Right cardiac atrium (tissue), 5 donors: ENCODE measurements around the gene PRKG1. TPM values are rescaled to one million over a fixed set of nuclear protein-coding genes. Genes with fewer than 3 reads are reported as not detected.
"Not testable (repeated sequence)": the region's sequence is repeated elsewhere in the genome, so short reads cannot be mapped to it uniquely, and the experiment has no call there.

Source experiments
- ATAC-seq, 2 donors: fragments of 200-7000 bp; cut with Tn5 transposase; one replicate each; pipeline versions ENCODE4 v1.8.0 to v1.9.1; 2020; ENCODE audit warnings: moderate library complexity in 2 of 2, mild to moderate bottlenecking in 1 of 2
- DNase-seq, 3 donors: peaks; one replicate each; pipeline ENCODE4 v3.0.0-alpha.2; 2020
- H3K27ac ChIP-seq: one replicate; pipeline ENCODE4 v1.5.1; 2013; ENCODE audit warnings: mild to moderate bottlenecking, low read length, control low read depth, moderate library complexity
- H3K27me3 ChIP-seq: one replicate; pipeline ENCODE4 v1.6.1; 2013; ENCODE audit not compliant: control insufficient read depth, insufficient read depth
- H3K4me1 ChIP-seq: one replicate; pipeline ENCODE4 v1.6.1; 2013; ENCODE audit warnings: low read length; ENCODE audit not compliant: control insufficient read depth, insufficient read depth
- H3K4me3 ChIP-seq: one replicate; pipeline ENCODE4 v1.5.1; 2013; ENCODE audit warnings: low read length, control low read depth
- H3K9me3 ChIP-seq: one replicate; pipeline ENCODE4 v1.6.1; 2013; ENCODE audit warnings: low read length; ENCODE audit not compliant: control insufficient read depth
- WGBS: extraction: QIAGEN DNeasy Blood & Tissue Kit; methylation state at CpG from one replicate; pipeline ENCODE4 v1.1.7; 2013; 5-methylcytosine and 5-hydroxymethylcytosine counted together
- intact Hi-C, 4 donors: fragments of 100-400 bp; cut with DNase I; formaldehyde crosslinking; loops; one replicate each; pipeline versions ENCODE4 v1.11.0 to v1.14.0; 2022 to 2023
- polyA plus RNA-seq: library from polyadenylated mRNA; stranded (reverse); fragments of 200-250 nt; gene quantifications from one replicate; pipeline ENCODE4 v1.2.3, GENCODE V29; 2013
- total RNA-seq, 4 donors: library from RNA; stranded (reverse); fragmentation: NEBNext Ultra II Directional; extraction: Animal tissue kit (Norgen Biotek cat#: 25700); gene quantifications; one replicate each; pipeline ENCODE4 v1.2.1, GENCODE V29; 2021
- donor health status: healthy with polysubstance abuse.
- donor health status: DM: no; HTN: yes; CAD: no.
- donor health status: DM: no; HTN: no; CAD: no.
- donor health status: DM: no; HTN: yes; CAD: no; lungs with severe emphysema.
- donor health status: DM: yes; HTN: yes; CAD: no.

Gene PRKG1
- total and polyA plus RNA-seq, 5 donors: 16.6 to 49.9 (median 47.4) TPM

GRCh38 chr10:51204701-51205100, 130.4 kb downstream of the PRKG1 start:
- DNase-seq (no peak), ATAC-seq (no peak)
- Histone ChIP-seq H3K4me3 (no peak overlapping the region), H3K27me3 (no peaks in the 10 kb centered on the region), H3K4me1 (no peaks in the 10 kb centered on the region), H3K27ac (no peak overlapping the region), H3K9me3 (no peaks in the 10 kb centered on the region)
- intact Hi-C loops: no loop called here

GRCh38 chr10:51206500-51206899, 132.2 kb downstream of the PRKG1 start:
- WGBS: 48% methylated on average over 1 of the region's 1 CpG
- DNase-seq (no peak), ATAC-seq (no peak)
- Histone ChIP-seq H3K4me1 (no peaks in the 10 kb centered on the region), H3K9me3 (no peaks in the 10 kb centered on the region), H3K27ac (no peak overlapping the region), H3K27me3 (no peaks in the 10 kb centered on the region), H3K4me3 (no peak overlapping the region)
- intact Hi-C loops: no loop called here

- H3K4me3 ChIP-seq, DNase-seq, ATAC-seq, H3K9me3 ChIP-seq, H3K27me3 ChIP-seq, H3K27ac ChIP-seq, H3K4me1 ChIP-seq: not testable (repeated sequence)
- intact Hi-C loops: loop anchor here in 1 of 4 donors (10.0 kb wide), 1 partner anchor 128 kb away; no protein-coding TSS in a partner anchor
- 96% methylated on average over 3 of the region's 5 CpGs for WGBS
These were observed 138.7 kb downstream of the PRKG1 start for GRCh38 chr10:51212937-51213336.

- Histone ChIP-seq H3K27ac (no peak overlapping the region), H3K4me3 (no peak overlapping the region), H3K27me3 (no peaks in the 10 kb centered on the region), H3K4me1 (no peaks in the 10 kb centered on the region), H3K9me3 (no peaks in the 10 kb centered on the region)
- WGBS: 51% methylated on average over 11 of the region's 11 CpGs
- DNase-seq (peak in 1 of 3 donors; percentile 45), ATAC-seq (peak in 1 of 2 donors; percentile 34)
- intact Hi-C loops: loop anchor here in 1 of 4 donors (10.0 kb wide), 1 partner anchor 130 kb away; no protein-coding TSS in a partner anchor
These were observed 140.2 kb downstream of the PRKG1 start for GRCh38 chr10:51214207-51215196.

GRCh38 chr10:51215951-51216834, 141.9 kb downstream of the PRKG1 start:
- 76% methylated on average over 3 of the region's 3 CpGs for WGBS
- Histone ChIP-seq H3K27me3 (no peaks in the 10 kb centered on the region), H3K9me3 (no peaks in the 10 kb centered on the region), H3K27ac (no peak overlapping the region), H3K4me1 (no peaks in the 10 kb centered on the region), H3K4me3 (no peak overlapping the region)
- intact Hi-C loops: loop anchor here in 1 of 4 donors (10.0 kb wide), 1 partner anchor 131 kb away; no protein-coding TSS in a partner anchor
- ATAC-seq (no peak), DNase-seq (no peak)

DNA sequence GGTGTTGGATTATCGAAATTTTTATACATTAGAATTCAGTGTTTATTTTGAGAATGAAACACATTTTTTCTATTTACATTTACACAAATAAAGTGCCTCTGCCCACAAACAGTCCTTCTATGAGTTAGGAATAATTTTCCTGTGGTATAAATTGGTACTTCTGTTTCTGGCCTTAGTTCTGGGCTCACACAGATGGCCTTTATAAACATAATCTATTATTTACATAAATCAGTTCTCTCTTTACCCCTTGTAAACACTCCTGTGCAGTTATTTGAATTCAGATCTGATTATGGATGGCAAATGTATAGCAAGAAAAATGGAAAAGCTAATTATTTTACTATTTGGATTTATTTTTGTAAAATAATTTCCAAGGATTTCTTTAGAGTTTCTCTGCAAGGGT, 143.2 kb downstream of the PRKG1 start:
- no peaks in the 10 kb centered on the region for H3K9me3 ChIP-seq
- no peaks in the 10 kb centered on the region for H3K27me3 ChIP-seq
- ATAC-seq (no peak), DNase-seq (no peak)
- no peak overlapping the region for H3K4me3 ChIP-seq
- WGBS: 69% methylated on average over 1 of the region's 1 CpG
- no peak overlapping the region for H3K27ac ChIP-seq
- no peaks in the 10 kb centered on the region for H3K4me1 ChIP-seq
- intact Hi-C loops: loop anchor here in 1 of 4 donors (10.0 kb wide), 1 partner anchor 133 kb away; no protein-coding TSS in a partner anchor

- intact Hi-C loops: no loop called here
- WGBS: 72% methylated on average over 5 of the region's 5 CpGs
- Histone ChIP-seq H3K27me3 (no peaks in the 10 kb centered on the region), H3K9me3 (no peaks in the 10 kb centered on the region), H3K4me1 (peaks cover 4% of the 10 kb centered on the region), H3K27ac (no peak overlapping the region), H3K4me3 (no peak overlapping the region)
- ATAC-seq: no peak
- no peak for DNase-seq
These were observed 150.4 kb downstream of the PRKG1 start for GRCh38 chr10:51224671-51225161.

GRCh38 chr10:51227897-51228713, 153.8 kb downstream of the PRKG1 start:
- H3K4me3 ChIP-seq: no peak overlapping the region
- H3K27me3 ChIP-seq: no peaks in the 10 kb centered on the region
- no peaks in the 10 kb centered on the region for H3K9me3 ChIP-seq
- DNase-seq (no peak), ATAC-seq (no peak)
- no peak overlapping the region for H3K27ac ChIP-seq
- 47% methylated on average over 4 of the region's 4 CpGs for WGBS
- intact Hi-C loops: no loop called here
- H3K4me1 ChIP-seq: peaks cover 7% of the 10 kb centered on the region

DNA sequence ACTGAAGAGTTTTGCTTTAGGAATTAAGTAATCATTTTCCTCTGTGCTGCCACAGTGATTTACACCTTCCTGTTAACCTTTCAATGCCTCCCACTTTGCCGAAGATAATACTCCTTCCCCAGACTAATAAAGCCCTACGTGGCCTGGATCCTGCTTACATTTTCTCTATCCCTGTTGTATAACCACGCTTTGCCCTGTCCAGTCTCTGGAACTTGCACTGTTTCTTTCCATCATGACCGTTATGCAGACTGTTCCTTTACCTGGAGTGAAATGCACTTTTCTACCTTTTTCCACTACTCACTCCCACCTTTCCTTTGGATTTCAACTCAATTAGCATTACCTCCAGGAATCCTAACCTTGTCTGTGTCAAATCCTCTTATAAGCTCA, 154.4 kb downstream of the PRKG1 start:
- 60% methylated on average over 4 of the region's 4 CpGs for WGBS
- intact Hi-C loops: no loop called here
- ATAC-seq (no peak), DNase-seq (no peak)
- H3K27me3 ChIP-seq: no peaks in the 10 kb centered on the region
- no peak overlapping the region for H3K4me3 ChIP-seq
- no peak overlapping the region for H3K27ac ChIP-seq
- peaks cover 7% of the 10 kb centered on the region for H3K4me1 ChIP-seq
- no peaks in the 10 kb centered on the region for H3K9me3 ChIP-seq

GRCh38 chr10:51230887-51231585, 156.7 kb downstream of the PRKG1 start:
- peak overlapping the region; percentile 62 for H3K27ac ChIP-seq
- no peaks in the 10 kb centered on the region for H3K27me3 ChIP-seq
- no peak for DNase-seq
- peaks cover 7% of the 10 kb centered on the region for H3K4me1 ChIP-seq
- ATAC-seq: peak; percentile 45 to 64
- no peaks in the 10 kb centered on the region for H3K9me3 ChIP-seq
- intact Hi-C loops: no loop called here
- H3K4me3 ChIP-seq: no peak overlapping the region
- 67% methylated on average over 5 of the region's 5 CpGs for WGBS
